Nephron progenitor cell (in vitro differentiated cells): ENCODE data around the gene SLC27A1.
A peak's percentile ranks its signal among the peaks of the same experiment; 100 is the strongest.

Experiments used
- DNase-seq: peaks from one replicate; pipeline ENCODE4 v3.0.0; 2021
- H3K27ac Mint-ChIP-seq: 2 replicates; pipeline ENCODE4 v1.8.0; 2021; ENCODE audit warnings: mild to moderate bottlenecking, moderate library complexity, mixed read lengths
- H3K27me3 Mint-ChIP-seq: 2 replicates; pipeline ENCODE4 v1.8.0; 2021; ENCODE audit warnings: mild to moderate bottlenecking, low read depth, mixed read lengths; ENCODE audit not compliant: poor library complexity
- H3K36me3 Mint-ChIP-seq: 2 replicates; pipeline ENCODE4 v1.8.0; 2021; ENCODE audit warnings: low read depth, mixed read lengths
- H3K4me1 Mint-ChIP-seq: 2 replicates; pipeline ENCODE4 v1.8.0; 2021; ENCODE audit warnings: mixed read lengths
- H3K4me3 Mint-ChIP-seq: 2 replicates; pipeline ENCODE4 v1.8.0; 2021; ENCODE audit warnings: mild to moderate bottlenecking, moderate library complexity, mixed read lengths
- H3K9me3 Mint-ChIP-seq: 2 replicates; pipeline ENCODE4 v1.8.0; 2021; ENCODE audit warnings: mild to moderate bottlenecking, moderate library complexity, mixed read lengths
- TF ChIP-seq, protein P1 (sequence below): fragments of 200-600 bp; sonication (generic); IDR thresholded peaks from 2 replicates; pipeline ENCODE4 v1.5.0; 2021; ENCODE audit warnings: antibody characterized with exemption

Gene SLC27A1

DNA sequence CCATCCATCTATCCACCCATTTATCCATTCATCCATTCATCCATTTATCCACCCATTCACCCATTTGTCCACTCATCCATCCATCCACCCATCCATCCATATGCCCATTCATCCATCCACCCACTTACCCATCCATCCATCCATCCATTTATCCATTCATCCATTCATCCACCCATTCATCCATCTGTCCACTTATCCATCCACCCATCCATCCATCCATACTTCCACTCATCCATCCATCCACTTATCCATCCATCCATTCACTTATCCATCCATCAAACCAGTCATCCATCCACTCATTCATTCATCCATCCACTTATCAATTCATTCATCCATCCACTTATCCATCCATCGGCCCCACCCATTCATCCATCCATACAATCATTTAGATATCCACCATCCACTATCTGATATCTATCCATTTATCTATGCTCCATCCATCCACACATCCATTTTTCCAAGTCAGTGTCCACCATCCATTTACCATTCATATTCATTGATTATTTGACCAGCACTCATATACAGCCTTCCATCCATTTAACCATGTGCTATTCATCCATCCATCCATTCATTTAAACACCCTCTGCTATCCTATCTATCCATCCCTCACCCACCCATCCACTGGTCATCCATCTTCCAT is 24.7 kb upstream of the SLC27A1 start:
- Mint-ChIP-seq H3K4me3 (no peak overlapping the region), H3K36me3 (peaks cover 7% of the 10 kb centered on the region), H3K27me3 (peaks cover 31% of the 10 kb centered on the region), H3K9me3 (peaks cover 10% of the 10 kb centered on the region), H3K27ac (no peak overlapping the region), H3K4me1 (peaks cover 5% of the 10 kb centered on the region)
- no peak for DNase-seq
- TF ChIP-seq, protein P1, sequence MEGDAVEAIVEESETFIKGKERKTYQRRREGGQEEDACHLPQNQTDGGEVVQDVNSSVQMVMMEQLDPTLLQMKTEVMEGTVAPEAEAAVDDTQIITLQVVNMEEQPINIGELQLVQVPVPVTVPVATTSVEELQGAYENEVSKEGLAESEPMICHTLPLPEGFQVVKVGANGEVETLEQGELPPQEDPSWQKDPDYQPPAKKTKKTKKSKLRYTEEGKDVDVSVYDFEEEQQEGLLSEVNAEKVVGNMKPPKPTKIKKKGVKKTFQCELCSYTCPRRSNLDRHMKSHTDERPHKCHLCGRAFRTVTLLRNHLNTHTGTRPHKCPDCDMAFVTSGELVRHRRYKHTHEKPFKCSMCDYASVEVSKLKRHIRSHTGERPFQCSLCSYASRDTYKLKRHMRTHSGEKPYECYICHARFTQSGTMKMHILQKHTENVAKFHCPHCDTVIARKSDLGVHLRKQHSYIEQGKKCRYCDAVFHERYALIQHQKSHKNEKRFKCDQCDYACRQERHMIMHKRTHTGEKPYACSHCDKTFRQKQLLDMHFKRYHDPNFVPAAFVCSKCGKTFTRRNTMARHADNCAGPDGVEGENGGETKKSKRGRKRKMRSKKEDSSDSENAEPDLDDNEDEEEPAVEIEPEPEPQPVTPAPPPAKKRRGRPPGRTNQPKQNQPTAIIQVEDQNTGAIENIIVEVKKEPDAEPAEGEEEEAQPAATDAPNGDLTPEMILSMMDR = no peak

DNA sequence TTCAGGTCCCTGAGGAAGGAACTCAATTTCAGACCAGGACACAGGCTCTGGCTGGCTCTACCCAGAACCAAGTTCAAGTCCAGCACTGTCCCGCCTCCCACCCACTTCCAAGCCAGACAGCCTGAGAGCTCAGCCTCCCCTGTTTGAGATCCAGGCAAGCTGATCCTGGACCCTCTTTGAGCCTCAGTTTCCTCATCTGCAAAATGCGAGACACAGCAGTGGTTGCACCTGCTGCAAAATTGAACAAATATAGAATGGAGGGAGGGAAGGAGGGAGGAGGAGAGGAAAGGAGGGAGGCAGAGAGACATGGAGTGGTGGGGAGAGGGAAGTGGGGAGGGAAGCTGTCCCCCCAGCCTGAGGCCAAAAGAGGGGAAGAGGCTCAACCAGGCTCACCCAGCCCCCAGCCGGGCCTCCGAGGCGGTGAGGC is 22.6 kb upstream of the SLC27A1 start:
- no peak overlapping the region for H3K27ac Mint-ChIP-seq
- no peaks in the 10 kb centered on the region for H3K36me3 Mint-ChIP-seq
- TF ChIP-seq, protein P1 = no peak
- H3K9me3 Mint-ChIP-seq = peaks cover 6% of the 10 kb centered on the region
- no peak for DNase-seq
- H3K4me3 Mint-ChIP-seq = peak overlapping the region; percentile 71
- peaks cover 45% of the 10 kb centered on the region for H3K27me3 Mint-ChIP-seq
- H3K4me1 Mint-ChIP-seq = peaks cover 5% of the 10 kb centered on the region

DNA sequence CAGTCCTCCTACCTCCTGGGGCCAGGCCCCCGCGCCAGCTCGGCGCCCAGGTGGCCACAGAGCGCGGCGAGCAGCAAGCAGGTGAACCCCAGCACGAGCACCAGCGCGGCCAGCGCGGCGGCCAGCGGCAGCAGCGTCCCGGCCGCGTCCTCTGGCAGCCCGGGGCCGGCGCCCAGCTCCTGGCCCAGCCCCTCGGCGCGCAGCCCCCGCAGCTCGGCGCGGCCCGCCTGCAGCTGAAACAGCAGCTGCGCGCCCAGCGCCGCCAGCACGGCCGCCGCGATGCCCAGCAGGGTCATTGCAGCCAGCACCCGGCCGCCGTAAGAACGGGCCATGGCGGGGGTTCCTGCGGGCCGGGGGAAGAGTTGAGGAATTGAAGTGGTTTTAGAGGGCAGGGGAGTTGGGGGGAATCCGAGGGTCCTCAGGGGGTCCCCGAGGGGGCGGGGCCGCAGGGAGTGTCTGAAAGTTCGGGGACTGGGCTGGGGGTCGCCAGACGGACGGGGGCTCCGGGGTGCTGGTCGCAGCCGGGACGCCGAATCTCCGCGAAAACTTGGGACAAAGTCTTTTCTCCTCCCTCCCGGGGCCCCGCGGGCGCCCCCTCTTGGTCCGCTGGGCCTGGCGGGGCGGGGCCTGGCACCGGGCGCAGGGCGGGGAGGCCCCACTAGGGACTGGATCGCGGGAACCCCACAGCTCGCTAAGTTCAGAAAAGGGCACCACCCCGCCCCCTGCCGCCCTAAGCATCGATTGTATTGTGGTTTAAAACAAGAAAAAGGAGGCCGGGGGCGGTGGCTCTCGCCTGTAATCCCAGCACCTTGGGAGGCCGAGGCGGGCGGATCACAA is 22.0 kb upstream of the SLC27A1 start, which contains the start of gene TMEM221:
TMEM221 (minus strand) TSS at position 538 of the 837 bp plus-strand sequence; CDS start at position 332, 206 bp downstream.
- TF ChIP-seq, protein P1 = peak; percentile 53

DNA sequence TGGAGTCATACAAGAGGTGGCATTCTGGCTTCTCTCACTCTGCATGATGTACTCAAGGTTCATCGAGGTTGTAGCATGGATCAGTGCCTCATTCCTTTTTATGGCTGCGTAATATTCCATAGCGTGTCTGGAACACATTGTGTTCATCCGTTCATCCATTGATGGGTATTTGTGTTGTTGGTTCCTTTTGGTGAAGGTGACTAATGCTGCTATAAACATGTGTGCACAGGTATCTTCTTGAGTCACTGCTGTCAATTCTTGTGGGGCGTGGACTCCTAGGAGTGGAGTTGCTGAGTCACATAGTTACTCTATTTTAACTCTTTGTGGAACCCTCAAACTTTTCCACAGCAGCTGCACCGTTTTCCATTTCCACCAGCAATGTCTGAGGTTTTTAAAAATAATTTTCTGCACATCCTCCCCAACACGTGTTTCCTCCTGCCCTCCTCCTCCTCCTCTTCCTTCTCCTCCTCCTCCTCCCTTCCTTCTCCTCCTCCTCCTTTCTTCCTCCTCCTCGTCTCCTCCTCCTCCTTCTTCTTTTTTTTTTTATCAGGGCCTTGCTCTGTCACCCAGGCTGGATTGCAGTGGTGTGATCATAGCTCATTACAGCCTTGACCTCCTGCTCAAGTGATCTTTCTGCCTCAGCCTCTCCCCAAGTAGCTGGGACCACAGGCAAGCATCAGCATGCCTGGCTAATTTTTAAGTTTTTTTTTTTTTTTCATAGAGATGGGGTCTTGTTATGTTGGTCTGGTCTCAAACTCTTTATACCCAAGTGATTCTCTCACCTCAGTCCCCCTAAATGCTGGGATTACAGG is 19.9 kb upstream of the SLC27A1 start:
- DNase-seq = no peak
- Mint-ChIP-seq H3K27me3 (peaks cover 72% of the 10 kb centered on the region), H3K4me1 (peaks cover 16% of the 10 kb centered on the region), H3K36me3 (no peaks in the 10 kb centered on the region), H3K4me3 (peak overlapping the region; percentile 3), H3K9me3 (peaks cover 9% of the 10 kb centered on the region), H3K27ac (no peak overlapping the region)
- TF ChIP-seq, protein P1 = no peak

More for the DNA sequence above, 22.0 kb upstream of the SLC27A1 start, which contains the start of gene TMEM221:
- Mint-ChIP-seq H3K36me3 (no peaks in the 10 kb centered on the region), H3K9me3 (peaks cover 8% of the 10 kb centered on the region), H3K27ac (no peak within 1 kb of the TSS), H3K4me1 (peaks cover 6% of the 10 kb centered on the region), H3K4me3 (peak within 1 kb of the TSS; percentile 71), H3K27me3 (peaks cover 51% of the 10 kb centered on the region)
- peak; percentile 73 for DNase-seq

DNA sequence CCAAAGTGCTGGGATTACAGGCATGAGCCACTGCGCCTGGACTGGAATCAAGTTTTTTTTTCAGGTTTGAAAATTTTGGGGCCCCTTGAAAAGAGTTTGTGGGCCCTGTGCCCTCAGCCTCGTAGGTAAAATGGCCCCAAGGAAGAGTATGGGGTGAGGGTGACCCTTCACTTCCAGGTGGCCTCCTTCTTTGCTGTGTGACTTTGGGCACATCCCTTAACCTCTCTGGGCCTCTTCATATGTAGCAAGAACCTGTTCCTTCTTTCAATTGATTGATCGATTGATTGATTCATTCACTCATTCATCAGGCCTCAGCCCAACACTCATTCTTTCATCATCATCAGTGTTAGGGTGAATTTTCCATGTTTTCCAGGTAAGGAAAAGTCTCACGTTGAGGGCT is 18.5 kb upstream of the SLC27A1 start:
- peaks cover 9% of the 10 kb centered on the region for H3K9me3 Mint-ChIP-seq
- H3K27me3 Mint-ChIP-seq = peaks cover 86% of the 10 kb centered on the region
- no peak overlapping the region for H3K27ac Mint-ChIP-seq
- no peaks in the 10 kb centered on the region for H3K36me3 Mint-ChIP-seq
- H3K4me1 Mint-ChIP-seq = peaks cover 16% of the 10 kb centered on the region
- TF ChIP-seq, protein P1 = no peak
- no peak for DNase-seq
- H3K4me3 Mint-ChIP-seq = no peak overlapping the region
